Caco-2 (cell line): ENCODE results near the gene ADCY4. TPM values are rescaled to one million over a fixed set of nuclear protein-coding genes. Genes with fewer than 3 reads are reported as not detected.

Experiments
- BruUV-seq: library from RNA; stranded (reverse); fragments of 400-500 nt; replicated peaks from 2 replicates; lab custom pipeline; 2021; lab: Mats Ljungman, UMichigan
- CTCF ChIA-PET: fragments of 300-600 bp; sonication (Branson Sonifier 250); formaldehyde crosslinking; loops from one replicate; lab custom pipeline; 2022; ENCODE audit warnings: antibody characterized with exemption; lab: Charles Lee
- POLR2A ChIA-PET: fragments of 300-600 bp; sonication (Branson Sonifier 250); formaldehyde crosslinking; loops from one replicate; lab custom pipeline; 2022; ENCODE audit warnings: antibody characterized with exemption; lab: Charles Lee
- DNase-seq, 2 experiments: peaks; one replicate each; pipeline versions ENCODE4 v3.0.0 to v3.0.0-alpha.2; 2020 to 2022
- H3K27me3 ChIP-seq: replicated peaks from 2 replicates; pipeline ENCODE4 v1.6.0; 2011; ENCODE audit warnings: low read length; ENCODE audit not compliant: control insufficient read depth, insufficient read depth
- H3K36me3 ChIP-seq: 2 replicates; pipeline ENCODE4 v1.5.1; 2011; ENCODE audit warnings: low read length; ENCODE audit not compliant: control insufficient read depth, insufficient read depth
- H3K4me1 ChIP-seq: fragments of 250-450 bp; sonication (Bioruptor Pico); 2 replicates; pipeline ENCODE4 v1.5.1; 2020; ENCODE audit warnings: mild to moderate bottlenecking
- H3K4me3 ChIP-seq: 2 replicates; pipeline ENCODE4 v1.5.1; 2011; ENCODE audit warnings: low read depth, mild to moderate bottlenecking, control low read depth, low read length
- H3K9me3 ChIP-seq: fragments of 250-450 bp; sonication (Bioruptor Pico); 2 replicates; pipeline ENCODE4 v1.5.1; 2020; ENCODE audit warnings: mild to moderate bottlenecking, moderate library complexity
- H3K27ac Mint-ChIP-seq: one replicate; pipeline ENCODE4 v1.8.0; 2022; ENCODE audit warnings: mixed read lengths; ENCODE audit not compliant: unreplicated experiment
- H3K27me3 Mint-ChIP-seq: one replicate; pipeline ENCODE4 v1.8.0; 2022; ENCODE audit warnings: mixed read lengths; ENCODE audit not compliant: insufficient read depth, unreplicated experiment
- H3K36me3 Mint-ChIP-seq: one replicate; pipeline ENCODE4 v1.8.0; 2022; ENCODE audit warnings: mild to moderate bottlenecking, mixed read lengths; ENCODE audit not compliant: insufficient read depth, unreplicated experiment
- H3K4me1 Mint-ChIP-seq: one replicate; pipeline ENCODE4 v1.8.0; 2022; ENCODE audit warnings: low read depth, mixed read lengths; ENCODE audit not compliant: unreplicated experiment
- H3K4me3 Mint-ChIP-seq: one replicate; pipeline ENCODE4 v1.8.0; 2022; ENCODE audit warnings: mild to moderate bottlenecking, moderate library complexity, mixed read lengths; ENCODE audit not compliant: unreplicated experiment
- H3K9me3 Mint-ChIP-seq: one replicate; pipeline ENCODE4 v1.8.0; 2022; ENCODE audit warnings: mixed read lengths; ENCODE audit not compliant: unreplicated experiment
- intact Hi-C: fragments of 100-400 bp; cut with micrococcal nuclease; formaldehyde crosslinking; loops from one replicate; pipeline ENCODE4 v1.10.0; 2022; ENCODE audit not compliant: unreplicated experiment
- total RNA-seq: library from RNA; stranded (reverse); gene quantifications from 2 replicates; pipeline ENCODE4 v1.2.3, GENCODE V29; 2022
- TF ChIP-seq, protein P1 (sequence below), 2 experiments: fragments of 200-600 bp in 1 of 2; IDR thresholded peaks; 1 replicate in 1 of 2; 2 replicates in 1 of 2; pipeline versions ENCODE4 v1.5.1 to v1.8.0; 2011 to 2022; ENCODE audit warnings: antibody characterized with exemption in 1 of 2, control low read depth in 1 of 2, inconsistent platforms in 1 of 2, low read depth in 1 of 2, low read length in 1 of 2, mild to moderate bottlenecking in 1 of 2, moderate library complexity in 1 of 2; ENCODE audit not compliant: insufficient read depth in 1 of 2, severe bottlenecking in 1 of 2, unreplicated experiment in 1 of 2

ADCY4 gene
- total RNA-seq, 1 experiment from 2014 or later = 0.57 TPM

DNA sequence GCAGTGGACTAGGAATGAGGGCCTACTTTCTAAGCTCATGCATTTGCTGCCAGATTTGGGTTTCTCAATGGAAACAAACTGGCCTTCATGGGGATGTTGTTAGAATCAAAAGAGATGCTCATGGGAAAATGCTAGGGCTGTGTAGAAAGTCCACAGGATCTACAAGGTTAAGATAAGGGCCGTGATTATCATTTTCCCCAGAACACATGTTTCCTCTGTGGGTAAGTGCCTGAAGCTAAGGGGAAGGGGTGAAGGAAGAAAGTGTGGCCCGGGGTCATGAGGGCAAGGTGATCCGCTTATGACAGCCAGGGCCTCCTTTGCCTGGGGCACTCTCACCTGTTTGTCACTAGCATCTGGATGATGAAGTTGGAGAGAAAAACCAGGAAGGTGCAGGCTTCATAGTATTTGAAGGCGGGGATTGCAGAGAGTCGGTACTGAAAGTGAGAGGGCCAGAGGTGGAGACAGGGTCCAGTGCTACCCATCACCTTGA is 9.8 kb downstream of the ADCY4 start:
- H3K36me3 ChIP-seq = no peaks in the 10 kb centered on the region
- BruUV-seq = no TSS peak
- no peak overlapping the region for H3K4me3 ChIP-seq
- Mint-ChIP-seq H3K36me3 (no peaks in the 10 kb centered on the region), H3K27me3 (peaks cover 3% of the 10 kb centered on the region), H3K9me3 (no peaks in the 10 kb centered on the region), H3K27ac (no peak overlapping the region), H3K4me3 (no peak overlapping the region), H3K4me1 (no peaks in the 10 kb centered on the region)
- H3K9me3 ChIP-seq = no peaks in the 10 kb centered on the region
- TF ChIP-seq, protein P1, sequence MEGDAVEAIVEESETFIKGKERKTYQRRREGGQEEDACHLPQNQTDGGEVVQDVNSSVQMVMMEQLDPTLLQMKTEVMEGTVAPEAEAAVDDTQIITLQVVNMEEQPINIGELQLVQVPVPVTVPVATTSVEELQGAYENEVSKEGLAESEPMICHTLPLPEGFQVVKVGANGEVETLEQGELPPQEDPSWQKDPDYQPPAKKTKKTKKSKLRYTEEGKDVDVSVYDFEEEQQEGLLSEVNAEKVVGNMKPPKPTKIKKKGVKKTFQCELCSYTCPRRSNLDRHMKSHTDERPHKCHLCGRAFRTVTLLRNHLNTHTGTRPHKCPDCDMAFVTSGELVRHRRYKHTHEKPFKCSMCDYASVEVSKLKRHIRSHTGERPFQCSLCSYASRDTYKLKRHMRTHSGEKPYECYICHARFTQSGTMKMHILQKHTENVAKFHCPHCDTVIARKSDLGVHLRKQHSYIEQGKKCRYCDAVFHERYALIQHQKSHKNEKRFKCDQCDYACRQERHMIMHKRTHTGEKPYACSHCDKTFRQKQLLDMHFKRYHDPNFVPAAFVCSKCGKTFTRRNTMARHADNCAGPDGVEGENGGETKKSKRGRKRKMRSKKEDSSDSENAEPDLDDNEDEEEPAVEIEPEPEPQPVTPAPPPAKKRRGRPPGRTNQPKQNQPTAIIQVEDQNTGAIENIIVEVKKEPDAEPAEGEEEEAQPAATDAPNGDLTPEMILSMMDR (IDR thresholded peaks at IDR 0.05; ENCODE audit: insufficient read depth in 1 of 2, low read depth in 1 of 2, low read length in 1 of 2, severe bottlenecking in 1 of 2, unreplicated experiment in 1 of 2) = no peak
- ChIA-PET POLR2A (no interaction called here), CTCF (interaction anchor here (0.6 to 1.4 kb wide), 3 partner anchors 9 to 106 kb away, joined by 3 read pairs; no protein-coding TSS in a partner anchor)
- H3K27me3 ChIP-seq = no peaks in the 10 kb centered on the region; the same call in 1 of the 2 replicates
- no peak for DNase-seq
- intact Hi-C loops = no loop called here
- H3K4me1 ChIP-seq = no peaks in the 10 kb centered on the region

DNA sequence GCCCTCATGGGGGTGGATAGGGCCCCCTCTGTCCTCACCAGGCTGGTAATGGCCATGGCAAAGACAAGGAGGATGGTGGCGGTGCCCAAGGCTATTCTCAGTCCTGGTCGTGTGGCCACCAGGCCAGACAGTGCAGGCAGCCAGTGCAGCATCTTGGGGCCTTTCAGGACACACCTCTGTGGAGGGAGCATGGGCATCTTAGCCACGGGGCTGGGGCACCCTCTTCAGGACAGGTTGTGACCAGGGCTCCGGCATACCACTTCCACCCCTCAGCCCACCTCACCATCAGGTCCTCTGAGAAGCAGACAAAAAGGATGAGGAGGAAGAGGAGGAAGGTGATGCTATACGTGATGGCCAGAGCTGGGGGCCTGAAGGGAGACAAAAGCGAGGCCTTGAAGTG is 10.8 kb downstream of the ADCY4 start:
- H3K27me3 ChIP-seq = no peaks in the 10 kb centered on the region; the same call in 1 of the 2 replicates
- no peak for DNase-seq
- POLR2A ChIA-PET = no interaction called here
- no peaks in the 10 kb centered on the region for H3K4me1 ChIP-seq
- Mint-ChIP-seq H3K4me3 (no peak overlapping the region), H3K36me3 (no peaks in the 10 kb centered on the region), H3K27me3 (peaks cover 10% of the 10 kb centered on the region), H3K9me3 (no peaks in the 10 kb centered on the region), H3K27ac (no peak overlapping the region), H3K4me1 (no peaks in the 10 kb centered on the region)
- intact Hi-C loops = no loop called here
- BruUV-seq = no TSS peak
- H3K36me3 ChIP-seq = no peaks in the 10 kb centered on the region
- no peak overlapping the region for H3K4me3 ChIP-seq
- TF ChIP-seq, protein P1 (IDR thresholded peaks at IDR 0.05; ENCODE audit: insufficient read depth in 1 of 2, low read depth in 1 of 2, low read length in 1 of 2, severe bottlenecking in 1 of 2, unreplicated experiment in 1 of 2) = no peak
- H3K9me3 ChIP-seq = no peaks in the 10 kb centered on the region
- CTCF ChIA-PET = interaction anchor here (0.8 kb wide), 1 partner anchor 10 kb away, joined by 3 read pairs; no protein-coding TSS in a partner anchor

DNA sequence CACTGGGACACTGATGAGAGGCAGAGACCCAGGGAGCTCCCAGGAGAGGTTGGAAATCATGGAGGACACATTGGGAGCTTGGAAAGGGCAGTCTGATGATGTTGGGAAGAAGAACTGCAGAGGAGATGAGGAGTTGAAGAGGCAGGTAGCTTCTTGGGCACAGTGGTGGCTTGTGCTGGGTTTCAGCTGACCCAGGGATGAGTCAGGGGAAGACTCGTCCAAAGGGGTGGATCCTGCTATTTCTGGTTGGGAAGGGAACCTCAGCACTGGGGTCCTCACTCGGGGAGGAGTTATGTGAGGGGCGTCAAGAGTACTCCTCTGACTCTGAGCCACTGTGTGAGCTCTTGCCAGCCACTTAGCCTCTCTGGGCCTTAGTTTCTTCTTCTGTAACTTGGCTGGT is 11.5 kb downstream of the ADCY4 start:
- H3K9me3 Mint-ChIP-seq = no peaks in the 10 kb centered on the region
- no peak for DNase-seq
- H3K4me1 Mint-ChIP-seq = no peaks in the 10 kb centered on the region
- Histone ChIP-seq H3K27me3 (no peaks in the 10 kb centered on the region; the same call in 1 of the 2 replicates), H3K36me3 (no peaks in the 10 kb centered on the region), H3K4me3 (no peak overlapping the region), H3K4me1 (no peaks in the 10 kb centered on the region), H3K9me3 (no peaks in the 10 kb centered on the region)
- CTCF ChIA-PET = no interaction called here
- TF ChIP-seq, protein P1 (IDR thresholded peaks at IDR 0.05; ENCODE audit: insufficient read depth in 1 of 2, low read depth in 1 of 2, low read length in 1 of 2, severe bottlenecking in 1 of 2, unreplicated experiment in 1 of 2) = no peak
- no peak overlapping the region for H3K27ac Mint-ChIP-seq
- H3K27me3 Mint-ChIP-seq = peaks cover 14% of the 10 kb centered on the region
- intact Hi-C loops = no loop called here
- no TSS peak for BruUV-seq
- no peak overlapping the region for H3K4me3 Mint-ChIP-seq
- no peaks in the 10 kb centered on the region for H3K36me3 Mint-ChIP-seq
- POLR2A ChIA-PET = no interaction called here
